Cortex of kidney (tissue), 1 donor: Measurements from ENCODE around the gene BRSK1.
"Not testable (repeated sequence)": the region's sequence is repeated elsewhere in the genome, so short reads cannot be mapped to it uniquely, and the experiment has no call there.

Experiments used
- DNase-seq: peaks from one replicate; lab custom pipeline; 2025; lab: John Stamatoyannopoulos, UW

The BRSK1 gene

DNA sequence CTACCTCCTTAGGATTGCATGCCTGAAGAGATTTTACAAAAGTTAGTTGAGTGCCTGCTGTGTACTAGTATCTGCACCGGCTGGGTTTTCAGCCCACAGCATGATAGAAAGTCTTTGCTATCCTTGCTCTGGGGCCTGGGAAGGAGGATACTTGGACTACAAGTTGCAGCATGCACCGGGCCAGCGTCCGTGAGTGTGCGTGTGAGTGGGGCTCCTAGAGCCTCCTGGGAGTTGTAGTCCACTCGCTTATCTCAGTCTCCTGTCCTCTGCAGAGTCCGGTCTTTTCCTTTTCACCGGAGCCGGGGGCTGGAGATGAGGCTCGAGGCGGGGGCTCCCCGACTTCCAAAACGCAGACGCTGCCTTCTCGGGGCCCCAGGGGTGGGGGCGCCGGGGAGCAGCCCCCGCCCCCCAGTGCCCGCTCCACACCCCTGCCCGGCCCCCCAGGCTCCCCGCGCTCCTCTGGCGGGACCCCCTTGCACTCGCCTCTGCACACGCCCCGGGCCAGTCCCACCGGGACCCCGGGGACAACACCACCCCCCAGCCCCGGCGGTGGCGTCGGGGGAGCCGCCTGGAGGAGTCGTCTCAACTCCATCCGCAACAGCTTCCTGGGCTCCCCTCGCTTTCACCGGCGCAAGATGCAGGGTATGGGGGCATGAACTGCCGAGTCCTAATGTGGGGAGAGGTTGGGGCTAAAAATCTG lies 20.6 kb downstream of the BRSK1 start:
- no peak for DNase-seq

DNA sequence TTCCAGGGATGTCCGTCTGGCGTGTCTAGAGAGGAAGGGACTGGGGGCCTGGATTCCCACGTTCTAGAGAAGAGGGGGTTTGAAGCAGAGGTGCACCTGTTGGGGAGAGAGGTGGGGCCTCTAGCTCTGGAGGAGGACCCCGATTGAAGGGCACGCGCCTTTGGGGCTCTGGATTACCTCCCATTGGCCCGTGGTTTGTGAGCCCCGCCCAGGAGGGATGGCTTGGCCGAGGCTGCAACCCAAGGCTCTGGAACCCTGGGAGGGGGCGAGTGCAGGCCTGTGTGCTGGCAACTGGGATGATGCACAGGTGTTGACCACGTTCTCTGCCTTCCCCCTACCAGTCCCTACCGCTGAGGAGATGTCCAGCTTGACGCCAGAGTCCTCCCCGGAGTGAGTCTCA lies 21.2 kb downstream of the BRSK1 start:
- DNase-seq: no peak

DNA sequence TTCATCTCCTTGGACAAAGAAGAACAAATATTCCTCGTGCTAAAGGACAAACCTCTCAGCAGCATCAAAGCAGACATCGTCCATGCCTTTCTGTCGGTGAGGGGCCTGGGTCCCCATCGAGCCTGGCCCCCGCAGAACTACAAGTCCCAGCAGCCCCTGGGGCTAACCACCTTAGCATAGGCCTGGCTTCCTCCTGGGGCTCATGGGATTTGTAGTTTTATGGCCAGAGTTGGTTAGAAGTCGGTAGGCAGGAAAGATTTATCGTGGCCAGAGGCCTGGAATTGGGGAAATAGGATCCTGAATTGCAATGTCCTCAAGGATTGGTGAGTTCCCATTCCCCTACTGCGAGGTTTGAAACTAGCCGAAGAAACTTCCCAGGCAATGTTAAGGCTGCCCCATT lies 21.7 kb downstream of the BRSK1 start:
- DNase-seq: no peak

DNA sequence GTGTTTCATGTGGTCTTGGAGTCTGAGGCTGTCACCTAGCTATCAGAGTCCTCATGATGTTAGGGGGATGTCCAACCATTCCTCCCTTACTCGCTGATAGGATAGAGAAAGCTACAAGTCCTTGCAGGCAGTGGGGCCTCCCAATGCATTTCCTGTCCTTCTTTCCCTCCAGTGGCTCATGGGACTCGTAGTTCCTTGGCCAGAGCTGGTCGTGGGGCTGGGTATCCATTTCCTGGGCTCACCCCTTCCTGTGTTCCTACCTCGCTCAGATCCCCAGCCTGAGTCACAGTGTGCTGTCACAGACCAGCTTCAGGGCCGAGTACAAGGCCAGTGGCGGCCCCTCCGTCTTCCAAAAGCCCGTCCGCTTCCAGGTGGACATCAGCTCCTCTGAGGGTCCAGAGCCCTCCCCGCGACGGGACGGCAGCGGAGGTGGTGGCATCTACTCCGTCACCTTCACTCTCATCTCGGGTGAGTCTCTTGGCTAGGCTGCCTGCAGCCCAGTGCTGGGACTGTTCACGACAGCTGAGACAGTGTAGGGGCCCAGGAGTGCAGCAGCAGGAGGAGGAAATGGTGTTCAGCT lies 22.3 kb downstream of the BRSK1 start:
- DNase-seq: no peak

DNA sequence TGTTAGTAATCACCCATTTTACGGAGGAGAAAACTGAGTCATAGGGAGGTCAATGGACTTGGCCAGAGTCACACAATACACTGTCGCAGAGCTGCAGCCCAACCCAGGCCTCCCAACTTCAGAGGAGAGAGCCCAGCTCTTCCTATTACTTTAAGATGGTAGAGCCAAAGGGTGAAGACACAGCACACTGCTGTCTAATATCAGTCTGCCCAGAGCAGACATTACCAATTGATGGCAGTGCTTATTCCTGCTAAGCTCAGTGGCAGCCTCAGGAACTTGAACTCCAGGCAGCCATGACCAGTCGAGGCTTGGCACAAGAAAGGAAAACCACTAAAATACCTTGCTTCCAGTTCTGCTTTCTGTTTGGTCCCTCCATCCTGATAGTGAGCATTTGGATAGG lies 22.9 kb downstream of the BRSK1 start:
- DNase-seq: no peak

DNA sequence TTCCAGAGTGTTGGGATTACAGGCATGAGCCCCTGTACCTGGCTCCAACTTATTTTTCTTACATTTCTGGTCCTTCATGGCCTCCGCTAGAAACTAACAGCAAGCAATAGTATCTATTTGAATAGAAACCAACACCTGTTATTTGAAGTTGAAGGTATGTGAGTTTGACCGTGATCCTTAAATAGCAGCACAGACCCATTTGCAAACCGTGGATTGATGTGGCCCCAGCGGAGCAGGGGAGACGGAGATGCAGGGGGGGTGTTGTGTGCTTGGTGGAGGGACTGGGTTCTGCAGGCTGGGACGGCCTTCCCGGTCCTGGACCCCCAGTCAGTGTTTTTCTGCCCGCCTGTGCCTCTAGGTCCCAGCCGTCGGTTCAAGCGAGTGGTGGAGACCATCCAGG lies 24.5 kb downstream of the BRSK1 start:
- DNase-seq: no peak

DNA sequence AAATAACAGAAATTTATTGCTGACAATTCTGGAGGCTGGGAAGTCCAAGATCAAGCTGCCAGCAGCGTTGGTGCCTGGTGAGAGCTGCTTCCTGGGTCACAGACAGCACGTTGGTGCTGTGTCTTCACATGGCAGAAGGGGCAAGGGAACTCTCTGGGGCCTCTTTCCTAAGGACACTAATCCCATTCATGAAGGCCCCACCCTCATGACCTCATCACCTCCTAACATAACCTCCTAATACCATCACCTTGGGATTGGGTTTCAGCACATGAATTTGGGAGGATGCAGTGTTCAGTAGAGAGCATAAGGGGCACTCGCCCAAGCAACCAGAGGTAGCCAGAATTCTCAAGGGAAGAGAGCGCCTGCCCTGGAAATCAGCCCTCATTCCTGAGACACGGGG lies 25.7 kb downstream of the BRSK1 start:
- DNase-seq: no peak

DNA sequence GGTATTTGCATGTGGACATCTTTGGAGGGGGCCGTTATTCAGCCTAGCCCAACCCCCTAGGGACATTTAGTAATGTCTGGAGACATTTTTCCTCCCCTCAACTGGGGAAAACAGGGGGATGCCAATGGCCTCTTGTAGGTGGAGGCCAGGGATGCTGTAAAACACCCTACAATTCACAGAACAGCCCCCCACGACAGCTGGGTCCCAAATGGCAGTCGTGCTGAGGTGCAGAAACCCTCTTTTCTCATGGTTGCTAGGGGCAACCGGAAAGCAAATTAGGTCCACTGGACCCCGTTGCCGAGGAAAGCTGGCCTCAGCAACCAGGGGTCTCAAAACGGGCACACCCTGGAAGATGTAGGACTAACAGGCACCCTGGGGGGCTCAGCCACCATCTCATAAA lies 26.7 kb downstream of the BRSK1 start:
- no peak for DNase-seq

DNA sequence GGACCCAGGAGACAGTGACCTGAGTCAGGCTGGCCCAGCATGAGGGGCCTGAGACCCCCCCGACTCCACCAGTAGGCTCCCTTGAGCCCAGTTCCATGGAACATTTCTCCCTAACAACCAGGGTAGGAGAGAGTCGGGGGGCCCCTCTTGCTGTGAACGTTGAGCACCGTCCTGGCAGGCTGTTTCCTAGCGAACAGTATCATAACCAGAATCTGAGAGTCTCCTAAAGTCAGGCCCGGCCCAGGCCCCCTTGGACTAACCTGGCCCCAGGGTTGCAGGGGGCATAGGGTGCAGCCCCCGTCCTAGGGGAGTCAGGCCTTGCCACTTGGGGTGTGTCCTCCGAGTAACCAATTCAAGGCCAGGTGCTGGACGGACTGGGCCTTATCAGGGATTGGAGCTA lies 27.6 kb downstream of the BRSK1 start:
- no peak for DNase-seq

DNA sequence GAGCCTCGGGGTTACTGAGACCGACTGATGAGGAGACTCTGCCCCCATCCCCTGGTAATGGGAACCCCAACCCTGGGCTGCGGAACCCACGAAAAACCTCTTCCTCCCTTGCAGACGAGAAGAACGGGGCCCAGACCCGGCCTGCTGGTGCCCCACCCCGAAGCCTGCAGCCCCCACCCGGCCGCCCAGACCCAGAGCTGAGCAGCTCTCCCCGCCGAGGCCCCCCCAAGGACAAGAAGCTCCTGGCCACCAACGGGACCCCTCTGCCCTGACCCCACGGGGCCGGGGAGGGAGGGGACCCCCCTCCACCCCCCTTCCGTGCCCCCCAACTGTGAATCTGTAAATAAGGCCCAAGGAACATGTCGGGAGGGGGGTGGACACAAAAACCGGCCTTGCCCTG lies 28.0 kb downstream of the BRSK1 start:
- DNase-seq: no peak

DNA sequence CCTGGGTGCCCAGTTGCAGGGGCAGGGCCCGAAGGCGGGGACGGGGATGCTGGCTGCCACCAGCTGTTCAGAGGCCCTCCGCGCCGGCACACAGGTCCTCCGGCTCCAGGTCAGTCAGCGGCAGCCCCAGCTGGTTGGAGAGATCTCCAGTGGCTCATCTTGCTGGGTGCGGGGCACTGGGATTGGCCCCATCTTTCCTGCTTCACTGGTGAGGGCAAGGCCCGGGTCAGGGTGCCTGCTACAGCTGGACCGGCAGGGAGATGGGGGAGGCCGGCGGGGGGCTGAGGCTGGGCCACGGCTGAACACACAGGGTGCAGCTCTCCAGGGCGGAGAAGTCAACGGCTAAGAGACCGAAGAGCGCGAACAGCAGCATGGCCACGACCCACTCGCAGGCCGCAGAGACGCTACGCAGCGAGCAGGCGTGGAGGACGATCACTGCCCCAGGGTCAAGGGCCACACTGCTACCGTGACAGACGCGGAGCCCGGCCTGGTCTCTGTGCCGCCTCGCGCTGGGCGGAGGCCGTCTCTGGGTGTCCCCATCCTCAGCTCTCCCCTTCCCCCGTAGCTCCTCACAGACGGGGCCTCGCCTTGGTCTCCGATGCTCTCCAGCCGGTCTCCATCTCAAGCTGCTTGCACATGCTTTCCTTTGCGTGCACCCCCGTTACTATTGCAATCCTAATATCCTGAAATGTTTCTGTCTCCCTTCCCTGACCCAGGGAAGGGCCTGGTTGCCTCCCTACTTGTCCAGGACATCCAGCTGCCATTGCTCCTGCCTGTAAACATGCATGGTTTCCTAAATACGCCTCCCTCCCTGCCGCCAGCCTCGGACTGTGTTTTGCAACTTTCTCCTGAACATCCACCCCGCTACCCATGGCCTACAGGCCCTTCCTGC lies 29.1 kb downstream of the BRSK1 start:
- no peak for DNase-seq

DNA sequence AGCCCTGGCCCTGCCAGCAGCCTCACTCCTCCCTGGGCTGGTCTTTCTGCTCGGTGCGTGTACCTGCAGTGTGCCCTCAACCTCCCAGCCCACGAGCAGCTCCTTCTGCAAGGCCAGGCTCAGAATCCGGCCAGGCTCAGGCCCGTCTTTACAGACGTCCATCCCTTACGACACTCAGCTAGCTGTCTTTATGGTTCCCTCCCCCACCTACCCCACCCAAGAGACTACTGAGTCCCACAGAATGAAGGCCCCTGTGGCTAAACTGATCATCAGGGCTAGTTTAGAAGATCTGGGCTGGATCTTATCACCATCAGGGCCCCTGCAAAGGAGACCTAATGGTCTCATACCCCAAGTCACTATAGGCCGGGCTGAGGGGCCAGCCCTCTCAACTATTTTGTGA lies 30.6 kb downstream of the BRSK1 start:
- DNase-seq: no peak

DNA sequence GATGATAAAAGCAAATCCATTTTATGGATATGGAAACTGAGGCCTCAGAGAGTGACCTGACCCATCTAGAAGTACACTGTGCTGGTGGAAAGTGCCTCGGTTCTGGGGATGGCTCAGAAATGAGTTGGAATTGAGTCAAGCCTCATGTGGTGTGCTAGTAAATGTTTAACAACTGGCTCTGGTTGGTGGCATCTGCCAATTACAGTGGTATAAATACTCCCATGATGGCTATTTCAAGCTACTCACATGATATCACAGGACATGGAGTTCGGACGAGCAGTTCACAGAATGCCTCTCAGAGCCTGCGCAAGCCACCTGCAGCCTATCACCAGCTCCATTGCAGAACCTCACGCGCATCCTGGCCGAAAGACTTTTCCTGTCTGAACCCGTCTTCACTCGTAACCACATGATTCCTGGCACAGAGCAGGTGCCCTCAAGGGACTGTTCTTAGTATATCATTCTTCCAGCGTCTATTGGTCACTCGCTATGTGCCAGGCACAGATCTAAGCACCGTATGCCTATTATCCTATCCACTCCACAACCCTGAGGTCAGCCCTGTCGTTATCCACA lies 32.2 kb downstream of the BRSK1 start:
- no peak for DNase-seq

DNA sequence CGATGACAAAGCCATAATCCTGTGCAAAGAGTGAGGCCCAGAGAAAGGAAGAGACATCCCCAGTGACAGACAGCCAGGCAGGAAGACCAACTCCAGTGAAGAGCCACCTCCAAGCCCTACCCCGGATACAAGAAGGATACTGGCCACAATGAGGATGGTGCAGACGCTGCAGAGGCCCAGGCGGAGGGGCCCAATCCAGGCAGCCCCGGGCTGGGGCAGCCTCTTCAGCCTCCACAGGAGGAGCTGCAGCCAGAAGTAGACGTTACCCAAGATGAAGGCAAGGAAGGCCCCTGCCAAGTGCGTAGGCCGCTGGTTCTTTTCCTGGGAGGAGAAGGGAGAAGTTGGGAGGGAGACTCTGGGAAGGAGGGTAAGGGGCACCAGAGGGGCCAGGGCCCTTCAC lies 32.8 kb downstream of the BRSK1 start:
- no peak for DNase-seq

DNA sequence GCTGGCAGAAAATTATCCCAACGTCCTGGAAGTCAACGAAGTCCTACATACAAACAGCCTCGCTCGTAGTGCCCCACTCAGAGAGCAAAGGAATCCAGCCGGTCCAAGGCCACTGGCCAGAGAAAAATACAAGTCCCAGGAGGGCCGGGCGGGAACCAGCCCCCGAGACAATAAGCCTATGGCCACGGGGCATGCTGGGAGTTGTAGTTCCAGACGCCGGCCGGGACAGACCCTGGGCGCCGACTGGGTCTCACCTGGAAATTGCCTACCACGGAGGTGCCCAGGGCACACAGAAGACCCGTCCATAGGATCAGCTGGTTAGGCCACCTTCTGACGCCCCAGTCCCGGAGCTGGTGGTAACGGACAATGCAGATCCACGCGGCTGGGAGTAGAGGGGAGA lies 36.0 kb downstream of the BRSK1 start:
- no peak for DNase-seq

DNA sequence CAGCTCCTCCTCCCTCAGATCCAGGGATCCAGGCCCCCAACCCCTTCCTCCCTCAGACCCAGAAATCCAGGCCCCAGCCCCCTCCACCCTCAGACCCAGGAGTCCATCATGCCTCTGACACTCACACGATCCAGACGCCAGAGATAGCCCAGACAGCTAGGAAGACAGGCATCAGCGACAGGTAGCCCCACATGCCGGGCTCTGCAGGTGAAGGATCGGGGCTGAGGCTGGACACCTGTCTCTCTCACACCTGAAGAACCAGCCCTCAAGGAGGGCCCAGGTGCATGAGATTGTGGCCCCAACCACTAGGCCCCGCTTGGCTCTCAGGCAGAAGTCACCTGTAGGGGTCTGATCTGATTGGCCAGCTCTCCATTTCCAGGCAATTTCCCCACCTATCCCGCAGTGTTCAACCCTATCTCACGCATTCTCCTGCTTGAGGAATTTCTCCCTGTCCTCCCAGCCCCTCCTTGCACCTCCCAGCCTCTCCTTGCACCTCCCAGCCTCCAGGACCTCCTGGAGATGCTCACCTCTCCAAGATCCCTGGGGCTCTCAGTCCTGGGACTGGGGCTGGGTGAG lies 37.1 kb downstream of the BRSK1 start:
- DNase-seq: no peak

DNA sequence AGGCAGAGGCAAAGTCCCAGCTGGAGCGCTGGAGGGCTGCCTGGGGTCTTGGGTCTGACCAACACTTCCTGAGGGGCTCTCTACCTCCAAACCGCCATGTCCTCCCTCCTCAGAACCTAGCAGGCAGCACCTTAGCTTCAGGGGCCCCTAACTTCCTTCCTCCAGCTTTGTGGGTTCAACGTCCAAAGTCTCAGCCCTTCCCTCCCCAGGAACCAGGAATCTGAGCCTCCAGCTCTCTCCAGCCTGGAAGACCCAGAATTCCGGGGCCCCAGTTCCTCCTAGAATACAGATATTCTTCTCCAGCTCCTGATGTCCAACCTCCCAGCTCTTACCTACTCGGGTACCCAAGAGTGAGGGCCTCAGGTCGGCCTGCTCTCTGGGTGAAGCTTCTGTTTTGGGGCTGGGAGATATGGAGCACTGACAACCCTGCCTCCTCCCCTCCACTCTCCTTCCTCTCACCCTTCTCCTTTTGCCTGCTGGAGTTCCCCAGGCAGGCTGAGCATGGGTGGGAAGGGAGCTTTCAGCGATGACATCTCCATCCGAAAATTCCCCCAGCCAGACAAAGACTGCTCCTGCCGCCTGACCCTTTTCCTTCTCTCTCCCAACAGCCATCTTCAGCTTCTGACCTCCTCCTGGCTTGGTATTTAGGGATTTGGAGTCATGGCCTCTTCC lies 37.8 kb downstream of the BRSK1 start:
- no peak for DNase-seq

DNA sequence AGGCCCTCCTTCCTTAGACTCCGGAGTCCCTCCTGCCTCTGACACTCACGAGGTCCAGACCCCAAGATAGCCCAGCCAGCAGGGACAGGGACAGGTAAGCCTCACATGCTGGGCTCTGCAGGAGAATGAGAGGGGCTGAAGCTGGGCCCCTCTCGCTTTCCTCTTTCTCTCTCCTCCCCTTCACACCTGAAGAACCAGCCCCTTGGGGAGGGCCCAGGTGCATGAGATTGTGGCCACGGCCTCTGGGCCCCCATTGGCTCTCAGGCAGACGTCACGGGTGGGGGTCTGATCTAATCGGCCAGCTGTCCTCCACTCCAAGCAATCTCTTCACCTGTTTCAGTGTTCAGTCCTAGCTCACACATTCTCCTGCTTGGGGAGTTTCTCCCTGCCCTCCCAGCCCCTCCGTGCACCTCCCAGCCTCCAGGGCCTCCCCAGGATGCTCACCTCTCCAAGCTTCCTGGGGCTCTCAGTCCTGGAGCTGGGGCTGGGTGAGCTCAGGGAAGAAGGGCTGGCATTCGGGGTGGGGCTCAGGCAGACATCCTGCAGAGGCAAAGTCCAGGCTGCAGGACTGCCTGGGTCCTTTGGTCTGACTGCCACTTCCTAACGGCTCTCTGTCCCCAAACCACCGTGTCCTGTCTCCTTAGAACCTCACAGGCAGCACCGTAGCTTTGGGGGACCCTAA lies 38.5 kb downstream of the BRSK1 start:
- DNase-seq: no peak

DNA sequence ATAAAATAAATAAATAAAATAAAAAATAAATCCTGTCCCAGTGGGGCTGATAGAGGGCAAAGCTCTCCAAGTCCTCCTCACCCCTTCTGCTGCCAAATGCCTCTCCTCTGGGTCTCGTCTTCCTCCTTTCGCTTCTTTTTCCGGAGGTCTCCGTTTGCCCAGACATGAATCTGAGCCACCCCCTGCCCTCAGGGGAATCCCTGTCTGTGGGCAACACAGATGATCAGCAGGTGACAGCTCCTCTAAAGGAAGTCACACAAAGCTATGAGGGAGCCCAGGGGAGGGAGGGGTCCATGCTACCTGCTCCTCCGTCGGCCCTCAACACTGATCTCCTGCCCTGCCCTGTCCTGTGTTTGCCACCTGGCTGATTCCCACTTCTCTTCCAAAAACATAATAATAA lies 40.9 kb downstream of the BRSK1 start:
- no peak for DNase-seq

DNA sequence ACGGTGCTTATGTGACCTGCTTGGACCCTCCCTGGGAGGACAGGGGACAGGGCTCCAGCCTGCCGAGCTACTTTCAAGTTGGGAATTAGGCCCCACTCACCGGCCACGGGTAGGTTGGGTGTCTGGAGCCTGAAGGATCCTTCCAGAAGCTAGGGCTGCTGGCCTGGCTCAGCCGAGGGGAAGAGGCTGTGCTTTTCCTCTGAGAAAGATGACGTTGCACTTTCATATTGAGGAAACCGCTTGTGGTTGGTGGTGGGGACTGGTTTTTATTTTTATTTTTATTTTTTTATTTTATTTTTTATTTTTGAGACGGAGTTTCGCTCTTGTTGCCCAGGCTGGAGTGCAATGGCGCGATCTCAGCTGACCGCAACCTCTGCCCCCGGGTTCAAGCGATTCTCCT lies 41.4 kb downstream of the BRSK1 start, which contains the start of gene TMEM150B:
TSS of gene TMEM150B (minus strand) at position 170 of the 400 bp plus-strand sequence. CDS start 4,305 bp downstream, outside the sequence.
- DNase-seq: no peak

DNA sequence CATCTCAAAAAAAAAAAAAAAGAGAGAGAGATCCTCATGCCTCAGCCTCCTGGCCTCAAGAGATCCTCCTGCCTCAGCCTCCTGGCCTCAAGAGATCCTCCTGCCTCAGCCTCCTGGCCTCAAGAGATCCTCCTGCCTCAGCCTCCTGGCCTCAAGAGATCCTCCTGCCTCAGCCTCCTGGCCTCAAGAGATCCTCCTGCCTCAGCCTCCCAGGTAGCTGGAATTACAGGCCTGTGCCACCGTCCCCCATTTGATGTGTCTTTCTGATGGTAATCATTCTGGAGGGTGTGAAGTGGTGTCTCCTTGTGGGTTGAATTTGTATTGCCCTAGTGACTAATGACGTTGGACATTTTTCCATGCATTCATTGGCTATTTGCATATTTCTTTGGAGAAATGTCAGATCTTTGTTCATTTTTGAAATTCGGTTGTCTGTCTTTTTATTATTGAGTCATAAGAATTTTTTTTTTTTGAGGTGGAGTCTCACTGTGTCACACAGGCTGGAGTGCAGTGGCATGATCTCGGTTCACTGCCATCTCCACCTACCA lies 45.0 kb downstream of the BRSK1 start:
- not testable (repeated sequence) for DNase-seq
